GM23338 (cell line): ENCODE data around the gene MTHFR. TPM values are rescaled to one million over a fixed set of nuclear protein-coding genes. Genes with fewer than 3 reads are reported as not detected.

ENCODE experiments used
- ATAC-seq: fragments of 200-7000 bp; cut with Tn5 transposase; 3 replicates; pipeline ENCODE4 v1.9.1; 2020
- DNase-seq: peaks from one replicate; pipeline ENCODE4 v3.0.0-alpha.2; 2015; ENCODE audit warnings: low spot score
- H2AFZ ChIP-seq: fragments of 200-600 bp; sonication (generic); 2 replicates; pipeline ENCODE4 v1.8.0; 2016; ENCODE audit warnings: antibody characterized with exemption, mild to moderate bottlenecking, moderate library complexity
- H3F3A ChIP-seq: fragments of 200-600 bp; sonication (generic); replicated peaks from 2 replicates; pipeline ENCODE4 v1.8.0; 2017; ENCODE audit warnings: antibody characterized with exemption, mixed run types, low read depth
- H3K27ac ChIP-seq: fragments of 200-600 bp; sonication (generic); 2 replicates; pipeline ENCODE4 v1.6.1; 2016; ENCODE audit warnings: low read depth
- H3K27me3 ChIP-seq: fragments of 200-600 bp; sonication (generic); 2 replicates; pipeline ENCODE4 v1.8.0; 2016; ENCODE audit warnings: mild to moderate bottlenecking, mixed run types, moderate library complexity; ENCODE audit not compliant: insufficient read depth
- H3K36me3 ChIP-seq: fragments of 200-600 bp; sonication (generic); 2 replicates; pipeline ENCODE4 v1.8.0; 2016; ENCODE audit warnings: mild to moderate bottlenecking; ENCODE audit not compliant: insufficient read depth
- H3K4me1 ChIP-seq: fragments of 200-600 bp; sonication (generic); 2 replicates; pipeline ENCODE4 v1.8.0; 2016; ENCODE audit warnings: mild to moderate bottlenecking, moderate library complexity; ENCODE audit not compliant: insufficient read depth
- H3K4me2 ChIP-seq: fragments of 200-600 bp; sonication (generic); 2 replicates; pipeline ENCODE4 v1.7.1; 2017; ENCODE audit warnings: mixed run types
- H3K4me3 ChIP-seq: fragments of 200-600 bp; sonication (generic); 2 replicates; pipeline ENCODE4 v1.6.1; 2016; ENCODE audit warnings: mixed run types
- H3K79me2 ChIP-seq: fragments of 200-600 bp; sonication (generic); replicated peaks from 2 replicates; pipeline ENCODE4 v1.8.0; 2017; ENCODE audit warnings: mild to moderate bottlenecking; ENCODE audit not compliant: insufficient read depth
- H3K9me2 ChIP-seq: fragments of 200-600 bp; sonication (generic); 2 replicates; pipeline ENCODE4 v1.8.0; 2017; ENCODE audit not compliant: insufficient read depth
- H4K20me1 ChIP-seq: fragments of 200-600 bp; sonication (generic); replicated peaks from 2 replicates; pipeline ENCODE4 v1.8.0; 2017; ENCODE audit warnings: mild to moderate bottlenecking; ENCODE audit not compliant: insufficient read depth
- H3K27ac Mint-ChIP-seq: 2 replicates; pipeline ENCODE4 v1.8.0; 2020; ENCODE audit warnings: inconsistent platforms, mild to moderate bottlenecking, moderate library complexity, mixed read lengths
- H3K27me3 Mint-ChIP-seq: 3 replicates; pipeline ENCODE4 v1.8.0; 2022; ENCODE audit warnings: low read depth, mild to moderate bottlenecking, moderate library complexity, mixed read lengths, inconsistent platforms; ENCODE audit not compliant: insufficient read depth, poor library complexity
- H3K36me3 Mint-ChIP-seq: 3 replicates; pipeline ENCODE4 v1.8.0; 2021; ENCODE audit warnings: low read depth, mild to moderate bottlenecking, inconsistent platforms, moderate library complexity, mixed read lengths
- H3K4me1 Mint-ChIP-seq: 3 replicates; pipeline ENCODE4 v1.8.0; 2020; ENCODE audit warnings: mild to moderate bottlenecking, inconsistent platforms, mixed read lengths
- H3K4me3 Mint-ChIP-seq: 3 replicates; pipeline ENCODE4 v1.8.0; 2021; ENCODE audit warnings: moderate library complexity, mild to moderate bottlenecking, inconsistent platforms, mixed read lengths
- H3K9me3 Mint-ChIP-seq: 3 replicates; pipeline ENCODE4 v1.8.0; 2020; ENCODE audit warnings: moderate library complexity, mild to moderate bottlenecking, inconsistent platforms, mixed read lengths
- CREB1 ChIP-seq: fragments of 250-450 bp; sonication (Bioruptor Pico); IDR thresholded peaks from 2 replicates; pipeline ENCODE4 v1.5.0; 2020; ENCODE audit warnings: low read depth, mild to moderate bottlenecking, moderate library complexity
- CTCF ChIP-seq, 2 experiments: fragments of 200-600 bp in 1 of 2; sonication (generic) in 1 of 2; conservative IDR thresholded peaks; 2 replicates each; pipeline versions ENCODE4 v1.5.1 to v1.6.1; 2016 to 2017; ENCODE audit warnings: antibody characterized with exemption in 2 of 2, low read depth in 2 of 2, mild to moderate bottlenecking in 2 of 2, moderate library complexity in 1 of 2
- EZH2 ChIP-seq: fragments of 200-600 bp; sonication (generic); IDR thresholded peaks from one replicate; pipeline ENCODE4 v1.8.0; 2017; ENCODE audit warnings: antibody characterized with exemption, mild to moderate bottlenecking, low read depth; ENCODE audit not compliant: unreplicated experiment
- EZH2phosphoT487 ChIP-seq: fragments of 200-600 bp; sonication (generic); IDR thresholded peaks from one replicate; pipeline ENCODE4 v1.8.1; 2018; ENCODE audit warnings: antibody characterized with exemption; ENCODE audit not compliant: unreplicated experiment
- JUNB ChIP-seq: IDR thresholded peaks from one replicate; pipeline ENCODE4 v1.6.1; 2016; ENCODE audit warnings: antibody characterized with exemption; ENCODE audit not compliant: unreplicated experiment
- NANOG ChIP-seq: IDR thresholded peaks from 2 replicates; pipeline ENCODE4 v1.6.1; 2016; ENCODE audit warnings: antibody characterized with exemption, borderline replicate concordance
- POLR2AphosphoS5 ChIP-seq: IDR thresholded peaks from 2 replicates; pipeline ENCODE4 v1.6.1; 2016; ENCODE audit warnings: antibody characterized with exemption, low read depth
- STAT1 ChIP-seq: IDR thresholded peaks from one replicate; pipeline ENCODE4 v1.6.1; 2016; ENCODE audit warnings: antibody characterized with exemption; ENCODE audit not compliant: unreplicated experiment
- ZNF114 ChIP-seq: fragments of 250-450 bp; sonication (Bioruptor Pico); IDR thresholded peaks from 2 replicates; pipeline ENCODE4 v1.5.0; 2020; ENCODE audit warnings: mild to moderate bottlenecking, moderate library complexity
- ZNF331 ChIP-seq: fragments of 250-450 bp; sonication (Bioruptor Pico); IDR thresholded peaks from 2 replicates; pipeline ENCODE4 v1.5.0; 2020; ENCODE audit warnings: low read depth, mild to moderate bottlenecking, moderate library complexity
- polyA plus RNA-seq: library from polyadenylated mRNA; unstranded; fragments of >200 nt; fragmentation: Nextera tagmentation; extraction: Ambion mirVana; gene quantifications from 2 replicates; pipeline ENCODE4 v1.2.1, GENCODE V29; 2016
- total RNA-seq: library from RNA; depleted of rRNA; stranded (reverse); fragments of >200 nt; shearing (Covaris generic); gene quantifications from 2 replicates; pipeline ENCODE4 v1.2.3, GENCODE V29; 2014
- TF ChIP-seq, protein P1 (sequence below): fragments of 250-450 bp; sonication (Bioruptor Pico); IDR thresholded peaks from 2 replicates; pipeline ENCODE4 v1.5.0; 2020; ENCODE audit warnings: mild to moderate bottlenecking, moderate library complexity
- TF ChIP-seq, protein P2 (sequence below): IDR thresholded peaks from 2 replicates; pipeline ENCODE4 v1.6.1; 2016; ENCODE audit warnings: antibody characterized with exemption
- TF ChIP-seq, protein P3 (sequence below): IDR thresholded peaks from one replicate; pipeline ENCODE4 v1.6.1; 2018; ENCODE audit warnings: antibody characterized with exemption; ENCODE audit not compliant: unreplicated experiment

MTHFR gene
- total and polyA plus RNA-seq, 2 experiments from 2014 or later, result 6.9 to 21.6 TPM

GRCh38 chr1:11828511-11828910 lies 22.7 kb upstream of the MTHFR start:
- Histone ChIP-seq H3K27me3 (no peaks in the 10 kb centered on the region), H4K20me1 (peaks cover 6% of the 10 kb centered on the region; the same call in 1 of the 2 replicates), H3K4me1 (no peaks in the 10 kb centered on the region), H3F3A (peaks cover 17% of the 10 kb centered on the region; the same call in 1 of the 2 replicates), H3K79me2 (no peaks in the 10 kb centered on the region), H3K27ac (no peak overlapping the region), H3K9me2 (no peaks in the 10 kb centered on the region), H3K4me3 (no peak overlapping the region), H2AFZ (no peak overlapping the region), H3K36me3 (peaks cover 59% of the 10 kb centered on the region), H3K4me2 (no peak overlapping the region)
- H3K4me3 Mint-ChIP-seq, result no peak overlapping the region
- no peak overlapping the region for H3K27ac Mint-ChIP-seq
- H3K27me3 Mint-ChIP-seq, result no peaks in the 10 kb centered on the region
- no peaks in the 10 kb centered on the region for H3K4me1 Mint-ChIP-seq
- no peaks in the 10 kb centered on the region for H3K9me3 Mint-ChIP-seq
- DNase-seq, result no peak
- H3K36me3 Mint-ChIP-seq, result peaks cover 65% of the 10 kb centered on the region
- no peak for ATAC-seq
- TF ChIP-seq EZH2, result no peak
- no peak for TF ChIP-seq ZNF331
- TF ChIP-seq, protein P1, sequence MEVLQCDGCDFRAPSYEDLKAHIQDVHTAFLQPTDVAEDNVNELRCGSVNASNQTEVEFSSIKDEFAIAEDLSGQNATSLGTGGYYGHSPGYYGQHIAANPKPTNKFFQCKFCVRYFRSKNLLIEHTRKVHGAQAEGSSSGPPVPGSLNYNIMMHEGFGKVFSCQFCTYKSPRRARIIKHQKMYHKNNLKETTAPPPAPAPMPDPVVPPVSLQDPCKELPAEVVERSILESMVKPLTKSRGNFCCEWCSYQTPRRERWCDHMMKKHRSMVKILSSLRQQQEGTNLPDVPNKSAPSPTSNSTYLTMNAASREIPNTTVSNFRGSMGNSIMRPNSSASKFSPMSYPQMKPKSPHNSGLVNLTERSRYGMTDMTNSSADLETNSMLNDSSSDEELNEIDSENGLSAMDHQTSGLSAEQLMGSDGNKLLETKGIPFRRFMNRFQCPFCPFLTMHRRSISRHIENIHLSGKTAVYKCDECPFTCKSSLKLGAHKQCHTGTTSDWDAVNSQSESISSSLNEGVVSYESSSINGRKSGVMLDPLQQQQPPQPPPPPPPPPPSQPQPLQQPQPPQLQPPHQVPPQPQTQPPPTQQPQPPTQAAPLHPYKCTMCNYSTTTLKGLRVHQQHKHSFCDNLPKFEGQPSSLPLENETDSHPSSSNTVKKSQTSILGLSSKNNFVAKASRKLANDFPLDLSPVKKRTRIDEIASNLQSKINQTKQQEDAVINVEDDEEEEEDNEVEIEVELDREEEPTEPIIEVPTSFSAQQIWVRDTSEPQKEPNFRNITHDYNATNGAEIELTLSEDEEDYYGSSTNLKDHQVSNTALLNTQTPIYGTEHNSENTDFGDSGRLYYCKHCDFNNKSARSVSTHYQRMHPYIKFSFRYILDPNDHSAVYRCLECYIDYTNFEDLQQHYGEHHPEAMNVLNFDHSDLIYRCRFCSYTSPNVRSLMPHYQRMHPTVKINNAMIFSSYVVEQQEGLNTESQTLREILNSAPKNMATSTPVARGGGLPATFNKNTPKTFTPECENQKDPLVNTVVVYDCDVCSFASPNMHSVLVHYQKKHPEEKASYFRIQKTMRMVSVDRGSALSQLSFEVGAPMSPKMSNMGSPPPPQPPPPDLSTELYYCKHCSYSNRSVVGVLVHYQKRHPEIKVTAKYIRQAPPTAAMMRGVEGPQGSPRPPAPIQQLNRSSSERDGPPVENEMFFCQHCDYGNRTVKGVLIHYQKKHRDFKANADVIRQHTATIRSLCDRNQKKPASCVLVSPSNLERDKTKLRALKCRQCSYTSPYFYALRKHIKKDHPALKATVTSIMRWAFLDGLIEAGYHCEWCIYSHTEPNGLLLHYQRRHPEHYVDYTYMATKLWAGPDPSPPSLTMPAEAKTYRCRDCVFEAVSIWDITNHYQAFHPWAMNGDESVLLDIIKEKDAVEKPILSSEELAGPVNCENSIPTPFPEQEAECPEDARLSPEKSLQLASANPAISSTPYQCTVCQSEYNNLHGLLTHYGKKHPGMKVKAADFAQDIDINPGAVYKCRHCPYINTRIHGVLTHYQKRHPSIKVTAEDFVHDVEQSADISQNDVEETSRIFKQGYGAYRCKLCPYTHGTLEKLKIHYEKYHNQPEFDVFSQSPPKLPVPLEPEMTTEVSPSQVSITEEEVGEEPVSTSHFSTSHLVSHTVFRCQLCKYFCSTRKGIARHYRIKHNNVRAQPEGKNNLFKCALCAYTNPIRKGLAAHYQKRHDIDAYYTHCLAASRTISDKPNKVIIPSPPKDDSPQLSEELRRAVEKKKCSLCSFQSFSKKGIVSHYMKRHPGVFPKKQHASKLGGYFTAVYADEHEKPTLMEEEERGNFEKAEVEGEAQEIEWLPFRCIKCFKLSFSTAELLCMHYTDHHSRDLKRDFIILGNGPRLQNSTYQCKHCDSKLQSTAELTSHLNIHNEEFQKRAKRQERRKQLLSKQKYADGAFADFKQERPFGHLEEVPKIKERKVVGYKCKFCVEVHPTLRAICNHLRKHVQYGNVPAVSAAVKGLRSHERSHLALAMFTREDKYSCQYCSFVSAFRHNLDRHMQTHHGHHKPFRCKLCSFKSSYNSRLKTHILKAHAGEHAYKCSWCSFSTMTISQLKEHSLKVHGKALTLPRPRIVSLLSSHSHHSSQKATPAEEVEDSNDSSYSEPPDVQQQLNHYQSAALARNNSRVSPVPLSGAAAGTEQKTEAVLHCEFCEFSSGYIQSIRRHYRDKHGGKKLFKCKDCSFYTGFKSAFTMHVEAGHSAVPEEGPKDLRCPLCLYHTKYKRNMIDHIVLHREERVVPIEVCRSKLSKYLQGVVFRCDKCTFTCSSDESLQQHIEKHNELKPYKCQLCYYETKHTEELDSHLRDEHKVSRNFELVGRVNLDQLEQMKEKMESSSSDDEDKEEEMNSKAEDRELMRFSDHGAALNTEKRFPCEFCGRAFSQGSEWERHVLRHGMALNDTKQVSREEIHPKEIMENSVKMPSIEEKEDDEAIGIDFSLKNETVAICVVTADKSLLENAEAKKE (CRISPR knock-in tag), result no peak
- no peak for TF ChIP-seq ZNF114
- TF ChIP-seq, protein P2, sequence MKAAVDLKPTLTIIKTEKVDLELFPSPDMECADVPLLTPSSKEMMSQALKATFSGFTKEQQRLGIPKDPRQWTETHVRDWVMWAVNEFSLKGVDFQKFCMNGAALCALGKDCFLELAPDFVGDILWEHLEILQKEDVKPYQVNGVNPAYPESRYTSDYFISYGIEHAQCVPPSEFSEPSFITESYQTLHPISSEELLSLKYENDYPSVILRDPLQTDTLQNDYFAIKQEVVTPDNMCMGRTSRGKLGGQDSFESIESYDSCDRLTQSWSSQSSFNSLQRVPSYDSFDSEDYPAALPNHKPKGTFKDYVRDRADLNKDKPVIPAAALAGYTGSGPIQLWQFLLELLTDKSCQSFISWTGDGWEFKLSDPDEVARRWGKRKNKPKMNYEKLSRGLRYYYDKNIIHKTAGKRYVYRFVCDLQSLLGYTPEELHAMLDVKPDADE, result no peak
- TF ChIP-seq STAT1, result no peak
- no peak for TF ChIP-seq JUNB
- TF ChIP-seq NANOG, result no peak
- TF ChIP-seq CTCF (conservative IDR thresholded peaks at IDR 0.05; ENCODE audit: low read depth in 2 of 2), result no peak
- TF ChIP-seq EZH2phosphoT487, result no peak
- TF ChIP-seq, protein P3, sequence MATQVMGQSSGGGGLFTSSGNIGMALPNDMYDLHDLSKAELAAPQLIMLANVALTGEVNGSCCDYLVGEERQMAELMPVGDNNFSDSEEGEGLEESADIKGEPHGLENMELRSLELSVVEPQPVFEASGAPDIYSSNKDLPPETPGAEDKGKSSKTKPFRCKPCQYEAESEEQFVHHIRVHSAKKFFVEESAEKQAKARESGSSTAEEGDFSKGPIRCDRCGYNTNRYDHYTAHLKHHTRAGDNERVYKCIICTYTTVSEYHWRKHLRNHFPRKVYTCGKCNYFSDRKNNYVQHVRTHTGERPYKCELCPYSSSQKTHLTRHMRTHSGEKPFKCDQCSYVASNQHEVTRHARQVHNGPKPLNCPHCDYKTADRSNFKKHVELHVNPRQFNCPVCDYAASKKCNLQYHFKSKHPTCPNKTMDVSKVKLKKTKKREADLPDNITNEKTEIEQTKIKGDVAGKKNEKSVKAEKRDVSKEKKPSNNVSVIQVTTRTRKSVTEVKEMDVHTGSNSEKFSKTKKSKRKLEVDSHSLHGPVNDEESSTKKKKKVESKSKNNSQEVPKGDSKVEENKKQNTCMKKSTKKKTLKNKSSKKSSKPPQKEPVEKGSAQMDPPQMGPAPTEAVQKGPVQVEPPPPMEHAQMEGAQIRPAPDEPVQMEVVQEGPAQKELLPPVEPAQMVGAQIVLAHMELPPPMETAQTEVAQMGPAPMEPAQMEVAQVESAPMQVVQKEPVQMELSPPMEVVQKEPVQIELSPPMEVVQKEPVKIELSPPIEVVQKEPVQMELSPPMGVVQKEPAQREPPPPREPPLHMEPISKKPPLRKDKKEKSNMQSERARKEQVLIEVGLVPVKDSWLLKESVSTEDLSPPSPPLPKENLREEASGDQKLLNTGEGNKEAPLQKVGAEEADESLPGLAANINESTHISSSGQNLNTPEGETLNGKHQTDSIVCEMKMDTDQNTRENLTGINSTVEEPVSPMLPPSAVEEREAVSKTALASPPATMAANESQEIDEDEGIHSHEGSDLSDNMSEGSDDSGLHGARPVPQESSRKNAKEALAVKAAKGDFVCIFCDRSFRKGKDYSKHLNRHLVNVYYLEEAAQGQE, result no peak
- TF ChIP-seq POLR2AphosphoS5, result no peak
- no peak for TF ChIP-seq CREB1 (CRISPR knock-in tag)
